Kidney glomerular epithelial cell (primary cell): ENCODE results near the gene OSBPL3.
"Not testable (repeated sequence)": the region's sequence is repeated elsewhere in the genome, so short reads cannot be mapped to it uniquely, and the experiment has no call there.

Experiments
- DNase-seq: peaks from one replicate; lab custom pipeline; 2025; lab: John Stamatoyannopoulos, UW

OSBPL3 gene

DNA sequence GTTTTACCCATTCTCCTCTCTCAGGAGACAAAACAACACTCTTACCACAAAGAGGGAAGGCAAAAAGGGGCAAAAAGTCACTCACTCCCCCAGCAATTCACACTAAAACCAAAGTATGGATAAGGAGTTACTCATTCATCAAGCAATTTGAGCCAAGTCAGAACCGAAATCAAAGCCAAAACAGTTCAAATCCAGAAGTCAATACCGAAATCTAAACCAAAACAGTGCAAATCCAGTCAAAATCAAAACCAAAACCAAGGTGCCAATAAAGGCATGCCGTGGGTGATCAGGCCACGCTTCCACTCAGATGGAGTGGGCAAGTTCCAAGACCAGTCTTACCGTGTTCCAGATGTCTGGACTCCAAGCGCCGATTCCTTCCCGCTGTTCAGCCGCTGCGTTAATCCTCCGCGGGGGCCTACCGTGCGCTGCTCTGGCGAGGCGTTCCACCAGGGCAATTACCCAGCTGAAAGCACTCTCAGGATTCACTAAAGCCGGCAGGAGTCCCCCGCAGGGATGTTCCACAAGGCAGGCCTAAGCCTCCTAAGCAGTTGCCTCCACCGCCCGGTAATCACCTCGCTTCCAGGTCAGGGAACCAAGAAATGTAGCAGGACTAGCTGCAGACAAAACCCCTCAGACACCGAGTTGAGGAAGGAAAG, 185.1 kb downstream of the OSBPL3 start:
- not testable (repeated sequence) for DNase-seq

DNA sequence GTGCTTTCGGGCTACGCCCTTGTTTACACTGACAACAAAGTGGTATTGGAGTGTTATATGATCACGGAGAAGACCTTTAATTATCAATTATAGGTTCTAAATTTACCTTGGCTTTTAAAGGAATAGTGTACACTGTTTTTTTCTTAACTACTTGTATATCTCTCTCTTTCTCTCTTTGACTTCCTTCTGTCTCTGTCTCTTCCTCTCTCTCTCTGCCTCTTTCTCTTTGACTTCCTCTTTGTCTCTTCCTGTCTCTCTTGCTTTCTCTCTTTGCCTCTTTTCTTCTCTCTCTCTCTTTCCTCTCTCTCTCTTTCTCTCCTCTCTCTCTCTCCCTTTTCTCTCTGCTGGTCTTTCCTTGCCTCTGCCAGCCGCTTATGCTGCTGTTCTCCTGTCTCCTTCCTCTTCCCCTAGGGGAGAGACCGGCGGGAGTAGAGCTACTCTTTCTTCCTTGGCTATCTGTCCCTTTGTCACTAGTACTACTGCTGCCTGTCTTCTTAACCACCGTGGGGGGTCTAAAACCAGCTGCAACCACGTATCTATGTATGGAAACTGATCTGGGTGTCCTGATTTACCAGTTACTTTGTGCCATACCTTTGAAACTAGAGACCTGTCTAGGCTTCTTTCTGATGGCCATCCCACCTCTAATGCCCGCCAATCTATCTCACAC, 185.9 kb downstream of the OSBPL3 start:
- DNase-seq: no peak

DNA sequence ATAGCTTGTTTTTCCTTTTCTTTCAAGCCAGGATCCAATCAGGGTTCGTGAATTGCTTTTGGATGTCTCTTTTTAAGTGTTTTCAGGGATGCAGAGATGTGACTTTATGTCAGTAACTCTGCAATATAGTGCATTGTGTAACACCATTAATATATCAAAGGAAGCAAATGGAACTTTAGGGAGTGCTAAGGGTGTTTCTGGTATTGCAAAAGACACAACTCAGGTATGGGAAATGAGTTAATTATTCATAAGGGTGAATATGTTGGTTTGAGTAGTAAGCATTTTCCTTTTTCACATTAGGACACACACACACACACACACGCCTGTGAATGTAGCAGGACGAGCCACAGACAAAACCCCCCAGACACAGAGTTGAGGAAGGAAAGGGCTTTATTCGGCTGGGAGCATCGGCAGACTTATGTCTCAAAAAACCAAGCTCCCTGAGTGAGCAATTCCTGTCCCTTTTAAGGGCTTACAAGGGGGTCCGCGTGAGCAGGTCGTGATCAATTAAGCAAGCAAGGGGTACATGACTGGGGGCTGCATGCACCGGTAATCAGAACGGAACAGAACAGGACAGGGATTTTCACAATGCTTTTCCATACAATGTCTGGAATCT, 190.9 kb downstream of the OSBPL3 start:
- DNase-seq: peak; percentile 4

DNA sequence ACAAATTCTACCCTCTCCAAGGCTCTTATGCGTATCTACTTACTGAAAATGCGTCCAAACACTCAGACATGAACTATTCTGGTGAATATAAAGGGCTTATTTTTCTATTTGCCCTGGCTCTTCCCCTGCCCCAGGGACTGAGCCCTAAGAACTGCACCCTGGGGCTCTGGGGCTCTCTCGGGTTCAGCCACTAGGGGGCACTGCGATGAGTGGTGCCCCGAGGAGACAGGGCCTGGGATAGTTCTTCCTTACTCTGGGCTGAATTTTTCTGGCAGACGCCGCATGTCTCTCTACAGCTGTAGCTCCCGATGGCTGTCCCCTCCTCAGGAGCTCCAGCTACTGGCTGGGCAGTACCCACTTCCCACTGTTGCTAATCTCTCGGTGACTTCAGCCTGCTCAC, 191.9 kb downstream of the OSBPL3 start:
- DNase-seq: no peak

DNA sequence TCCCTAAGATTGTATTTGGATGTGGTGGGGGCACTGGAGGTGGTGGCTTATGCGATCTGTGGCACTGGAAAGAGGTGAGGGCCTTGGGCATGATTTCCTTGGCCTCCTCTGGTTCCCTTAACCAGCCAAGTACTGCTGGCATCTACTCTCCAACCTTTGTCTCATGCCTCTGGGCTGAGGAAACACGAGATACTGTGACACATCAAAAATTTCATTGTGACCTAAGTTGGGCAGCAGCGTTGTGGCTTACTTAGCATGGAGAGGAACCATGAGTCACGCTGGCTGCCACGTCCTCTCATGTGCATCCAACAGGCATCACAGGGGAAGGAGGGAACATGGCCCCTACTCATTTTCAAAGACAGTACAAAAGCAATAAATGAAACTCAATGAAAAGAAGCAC, 193.0 kb downstream of the OSBPL3 start:
- DNase-seq: peak; percentile 77

DNA sequence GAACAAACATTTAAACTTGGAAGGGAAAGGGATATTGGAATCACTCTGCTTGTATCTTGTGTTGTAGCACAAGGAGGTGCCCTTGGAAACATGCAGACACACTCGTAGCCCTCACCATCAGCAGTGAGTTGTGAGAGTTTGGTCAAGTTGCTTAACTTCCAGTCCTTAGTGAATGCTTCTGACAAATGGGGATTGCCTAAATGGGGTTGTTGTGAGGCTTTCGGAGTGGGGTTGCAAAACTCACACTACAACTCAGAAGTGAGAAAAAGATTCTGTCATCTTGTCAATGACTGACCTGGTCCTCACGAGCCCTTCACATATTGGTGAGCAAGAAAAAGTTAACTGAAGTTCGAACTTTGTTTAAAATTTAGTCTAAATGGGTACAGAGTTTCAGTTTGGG, 193.7 kb downstream of the OSBPL3 start:
- no peak for DNase-seq

DNA sequence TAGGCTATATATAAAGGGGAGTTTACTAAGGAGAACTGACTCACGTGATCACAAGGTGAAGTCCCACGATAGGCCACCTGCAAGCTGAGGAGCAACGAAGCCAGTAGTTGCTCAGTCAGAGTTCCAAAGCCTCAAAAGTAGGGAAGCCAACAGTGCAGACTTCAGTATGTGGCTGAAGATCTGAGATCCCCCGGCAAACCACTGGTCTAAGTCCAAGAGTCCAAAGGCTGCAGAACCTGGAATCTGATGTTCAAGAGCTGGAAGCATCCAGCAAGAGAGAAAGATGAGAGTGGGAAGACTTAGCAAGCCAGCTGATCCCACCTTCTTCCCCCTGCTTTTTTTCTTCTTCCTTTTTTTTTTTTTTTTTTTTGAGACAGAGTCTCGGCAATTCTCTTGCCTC, 195.7 kb downstream of the OSBPL3 start:
- DNase-seq: no peak

DNA sequence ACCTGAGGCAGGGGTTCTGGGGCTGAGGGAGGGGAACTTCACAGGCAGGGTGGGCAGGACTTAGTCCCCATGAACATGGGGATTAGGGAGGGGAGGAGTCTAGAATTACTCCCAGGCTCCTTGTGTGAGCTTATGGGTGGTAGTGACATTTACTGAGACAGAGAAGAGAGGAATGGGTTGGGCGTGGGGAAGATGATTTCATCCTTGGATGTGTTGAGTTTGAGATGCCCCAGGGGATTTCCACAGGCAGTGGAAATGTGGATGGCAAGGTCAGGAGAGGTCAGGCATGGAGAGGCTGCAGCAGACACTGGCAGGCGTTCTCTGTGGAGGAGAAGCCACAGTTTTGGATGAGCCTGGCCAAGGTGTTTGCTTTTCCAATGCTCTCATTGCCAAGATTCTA, 196.3 kb downstream of the OSBPL3 start:
- peak; percentile 34 for DNase-seq

DNA sequence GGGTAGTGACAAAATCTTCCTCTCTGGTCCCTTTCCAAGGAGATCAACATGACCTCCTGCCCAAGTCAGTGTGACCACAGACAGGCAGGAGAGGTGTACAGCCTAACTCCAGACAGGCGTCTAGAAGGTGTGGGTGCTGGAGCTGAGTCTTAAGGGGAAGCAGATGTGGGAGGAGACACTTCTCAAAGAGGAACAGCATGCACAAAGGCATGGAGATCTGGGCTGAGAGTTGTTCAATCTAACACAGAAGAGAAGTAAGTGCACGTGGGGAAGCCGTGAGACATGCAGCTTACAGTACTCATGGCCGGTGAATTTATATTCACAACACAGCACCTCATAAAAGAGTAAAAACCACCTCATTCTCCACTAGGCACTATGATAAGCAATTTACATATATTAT, 198.9 kb downstream of the OSBPL3 start:
- no peak for DNase-seq

DNA sequence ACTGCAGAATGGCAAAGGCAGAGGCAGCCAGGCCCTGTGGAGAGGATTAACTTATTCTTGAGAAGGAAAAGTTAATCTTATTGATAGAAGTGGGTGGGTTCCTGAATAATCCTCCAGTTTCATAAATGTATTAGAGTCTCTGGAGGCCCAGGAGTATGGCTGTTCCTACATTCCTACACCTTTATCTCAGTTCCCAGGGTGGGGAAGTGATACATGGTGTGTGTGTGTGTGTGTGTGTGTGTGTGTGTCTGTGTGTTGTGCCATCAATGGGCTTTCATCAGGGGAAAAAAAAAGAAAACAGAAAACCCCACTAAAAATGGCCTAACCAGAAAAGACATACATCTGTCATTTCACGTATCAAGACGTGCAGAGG, 200.7 kb downstream of the OSBPL3 start:
- DNase-seq: no peak

DNA sequence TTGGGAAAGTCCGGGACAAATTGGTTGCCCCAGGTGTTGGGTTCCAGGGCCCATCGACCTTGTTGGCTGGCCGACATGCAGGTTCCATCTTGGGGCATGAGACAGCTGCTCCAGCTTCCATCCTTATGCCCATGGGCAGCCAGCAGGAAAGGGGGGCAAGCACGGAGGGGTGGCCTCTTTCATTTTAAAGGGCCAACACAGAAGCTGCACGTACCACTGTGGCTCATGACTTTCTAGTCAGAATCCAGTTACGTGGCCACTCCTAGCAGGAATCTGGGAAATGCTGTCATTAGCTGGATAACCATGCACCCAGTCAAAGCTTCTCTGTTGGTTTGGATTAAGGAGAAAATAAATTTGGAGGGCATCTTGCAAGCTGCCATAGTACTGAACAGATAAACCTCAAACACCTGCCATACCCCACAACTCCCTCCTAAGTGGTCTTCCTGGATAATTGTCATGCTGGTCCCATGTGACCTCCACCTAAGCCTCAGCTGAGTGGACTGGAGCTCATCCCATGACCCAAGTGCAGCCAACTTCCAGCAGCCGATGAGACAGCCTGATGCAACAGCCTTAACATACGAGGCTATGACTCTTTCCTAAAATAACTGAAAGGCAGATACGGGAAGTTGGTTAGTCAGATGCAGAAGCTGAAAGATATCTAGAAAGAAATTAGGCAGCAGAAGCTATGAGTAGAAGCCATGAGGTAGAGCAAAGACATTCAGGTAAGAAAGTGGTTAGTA, 201.3 kb downstream of the OSBPL3 start:
- DNase-seq: no peak

DNA sequence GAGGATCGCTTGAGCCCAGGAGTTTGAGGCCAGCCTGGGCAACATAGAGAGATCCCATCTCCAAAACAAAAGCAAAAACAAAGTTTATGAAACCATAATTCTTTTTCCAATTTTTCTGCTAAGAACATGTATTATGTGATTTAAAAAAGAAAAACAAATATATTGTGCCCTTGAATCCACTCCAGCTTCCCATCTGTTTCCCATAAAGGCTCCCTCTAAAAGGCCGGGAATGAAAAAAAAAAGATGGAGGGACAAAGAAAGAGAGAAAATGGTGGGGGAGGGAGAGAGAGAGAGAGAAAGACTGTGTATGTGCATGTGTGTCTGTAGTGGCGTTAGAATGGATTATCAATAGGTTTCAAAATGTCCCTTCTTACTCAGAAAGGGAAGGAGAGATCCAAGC, 202.2 kb downstream of the OSBPL3 start:
- DNase-seq: no peak

DNA sequence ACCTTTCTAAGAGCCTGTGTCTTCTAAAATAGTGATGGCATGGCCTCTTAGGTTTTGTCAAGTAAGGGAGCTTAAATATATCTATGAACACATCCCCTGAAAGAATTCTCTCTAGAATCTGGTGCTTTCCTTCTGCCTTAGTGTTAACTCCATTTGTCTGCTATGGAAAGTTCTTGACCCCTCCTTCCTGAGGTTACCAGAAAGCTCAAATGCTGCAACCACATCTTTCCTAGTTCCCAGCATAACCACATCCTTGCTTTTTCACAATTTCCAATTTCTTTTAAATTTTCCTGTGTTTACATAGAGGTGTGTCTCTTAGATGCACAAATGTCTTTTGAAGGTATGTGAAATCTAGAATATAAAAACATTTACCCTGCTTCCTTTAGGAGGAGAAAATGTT, 206.3 kb downstream of the OSBPL3 start:
- DNase-seq: no peak

DNA sequence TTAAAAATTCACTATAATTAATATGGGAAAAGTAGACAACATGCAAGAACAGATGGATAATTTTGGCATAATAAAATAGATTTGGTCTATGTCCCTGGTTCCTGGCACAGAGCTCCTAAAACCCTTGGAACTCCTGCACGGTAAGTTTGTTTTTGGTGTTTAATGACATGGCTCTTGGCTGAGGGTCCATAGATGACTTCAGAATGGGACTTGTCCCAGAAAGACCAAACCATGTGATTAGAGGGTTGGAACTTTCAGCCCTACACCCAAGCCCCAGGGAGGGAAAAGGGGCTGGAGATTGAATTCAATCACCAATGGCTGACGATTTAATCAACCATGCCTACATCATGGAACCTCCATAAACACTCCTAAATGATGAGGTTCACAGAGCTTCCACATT, 210.1 kb downstream of the OSBPL3 start:
- no peak for DNase-seq

DNA sequence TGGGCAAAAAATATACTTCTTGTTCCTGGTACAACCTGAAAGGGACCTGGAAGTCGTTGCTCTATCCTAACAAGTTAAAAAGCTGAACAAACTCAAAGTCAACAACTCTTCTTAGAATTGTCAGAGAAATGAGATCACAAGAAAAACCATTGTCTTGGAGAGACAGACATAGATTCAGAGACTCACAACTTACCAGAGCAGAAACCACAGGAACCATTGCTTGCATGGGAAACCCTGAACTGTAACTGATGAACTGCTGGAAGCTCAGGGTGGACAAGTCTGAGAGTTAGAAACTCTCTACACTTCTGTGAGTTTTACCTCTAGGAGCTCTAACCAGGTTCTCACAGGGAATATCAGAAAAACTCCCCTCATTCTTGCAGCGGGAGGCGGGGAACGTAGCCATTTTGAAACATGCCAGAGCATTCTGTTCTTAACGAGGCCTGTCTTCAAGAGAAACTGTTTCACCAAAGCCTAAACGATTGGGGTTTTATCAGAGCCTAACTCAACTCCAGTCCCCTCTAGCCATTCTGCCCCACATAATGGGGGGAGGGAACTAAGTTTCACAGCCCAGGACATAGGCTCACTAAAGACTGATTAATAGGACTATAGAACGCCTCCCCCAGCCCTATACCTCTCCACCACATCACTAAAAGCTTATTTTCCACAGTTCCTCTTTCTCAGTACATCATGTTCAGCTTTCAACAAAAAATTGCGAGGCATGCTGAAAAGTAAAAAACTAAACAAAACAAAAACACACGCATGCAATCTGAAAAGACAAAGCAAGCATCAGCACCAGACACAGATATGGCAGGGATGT, 210.8 kb downstream of the OSBPL3 start:
- DNase-seq: peak; percentile 26

DNA sequence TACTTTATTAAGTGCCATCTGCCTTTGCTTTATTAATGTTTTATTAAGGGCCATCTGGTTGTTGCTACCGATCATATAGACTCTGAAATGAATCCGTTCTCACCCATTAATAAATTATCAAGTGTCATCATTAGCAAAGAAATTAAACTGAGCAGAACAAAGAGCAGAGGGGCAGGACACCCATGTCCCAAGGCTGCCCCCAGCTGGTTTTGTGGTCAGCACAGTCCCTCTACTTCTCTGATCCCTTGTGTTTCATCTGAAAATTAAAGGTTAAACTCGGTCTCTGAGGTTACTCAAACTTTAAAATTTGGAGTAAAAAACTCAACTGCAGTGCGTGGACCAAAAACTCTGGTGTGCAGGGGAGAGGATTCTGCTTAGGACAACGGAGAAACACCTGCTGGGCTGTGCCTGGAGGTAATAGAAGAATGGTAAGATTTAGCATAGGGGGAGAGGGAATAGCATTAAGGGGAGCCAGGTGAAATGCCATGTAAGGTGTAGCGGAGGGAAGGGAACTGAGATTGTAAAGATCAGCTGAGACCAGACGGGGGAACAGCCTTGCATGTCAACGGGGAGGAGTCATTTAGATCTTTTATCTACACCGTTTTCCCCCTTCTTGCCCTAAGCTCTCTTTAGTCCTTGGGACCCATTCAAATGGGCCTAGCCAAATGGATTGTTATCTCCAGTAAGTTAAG, 212.0 kb downstream of the OSBPL3 start:
- DNase-seq: no peak

DNA sequence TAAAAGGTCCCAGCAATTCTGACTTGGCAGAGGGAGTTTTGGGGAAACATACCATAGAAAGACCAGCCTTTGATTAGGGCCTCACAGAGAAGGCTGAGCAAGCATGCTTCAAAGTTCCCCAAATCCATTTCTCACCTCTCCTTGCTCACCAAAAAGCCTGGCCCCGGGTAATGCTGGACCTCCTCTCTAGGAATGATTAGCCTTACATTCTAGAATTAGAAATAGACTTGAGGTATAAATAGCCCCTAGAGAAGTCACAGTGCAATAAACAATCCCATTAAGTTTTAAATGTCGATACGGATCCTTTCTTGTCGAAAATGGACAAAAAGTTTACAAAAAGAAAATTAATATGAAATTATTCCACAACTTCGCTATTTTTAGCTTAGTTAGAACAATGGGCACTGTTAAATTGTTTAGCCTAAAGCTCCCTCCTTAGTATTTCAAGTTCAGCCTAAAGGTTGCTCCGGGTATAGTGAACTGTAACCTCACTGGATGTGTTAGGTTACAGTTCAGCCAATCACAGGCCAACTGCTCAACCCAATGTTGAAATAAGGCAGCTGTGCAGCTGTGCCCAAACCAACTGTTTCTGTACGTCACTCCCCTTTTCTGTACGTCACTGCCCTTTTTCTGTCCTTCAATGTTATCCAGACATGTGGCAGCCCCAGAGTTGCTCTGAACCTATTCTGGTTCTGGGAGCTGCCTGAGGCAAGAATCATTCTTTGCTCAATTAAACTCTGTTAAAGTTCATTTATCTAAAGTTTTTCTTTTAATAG, 214.8 kb downstream of the OSBPL3 start:
- no peak for DNase-seq

DNA sequence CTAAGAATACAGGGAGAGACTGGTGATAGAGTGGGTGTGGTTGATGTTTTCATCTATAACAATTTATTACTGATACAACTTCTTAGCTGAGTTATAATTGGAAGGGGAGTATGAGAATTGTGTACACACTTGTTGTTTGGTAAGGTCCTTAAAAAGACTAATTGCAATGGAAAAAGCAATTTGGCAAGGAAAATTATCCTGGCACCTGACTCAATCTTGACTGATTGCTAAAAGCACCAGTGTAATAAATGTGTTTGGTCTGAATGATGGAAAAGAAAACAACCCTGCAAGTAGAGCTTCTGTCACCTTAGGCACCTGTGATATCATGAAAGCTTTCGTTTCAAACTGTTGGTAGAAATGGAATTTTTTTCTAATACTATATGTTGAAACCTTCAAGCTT, 216.0 kb downstream of the OSBPL3 start:
- no peak for DNase-seq

DNA sequence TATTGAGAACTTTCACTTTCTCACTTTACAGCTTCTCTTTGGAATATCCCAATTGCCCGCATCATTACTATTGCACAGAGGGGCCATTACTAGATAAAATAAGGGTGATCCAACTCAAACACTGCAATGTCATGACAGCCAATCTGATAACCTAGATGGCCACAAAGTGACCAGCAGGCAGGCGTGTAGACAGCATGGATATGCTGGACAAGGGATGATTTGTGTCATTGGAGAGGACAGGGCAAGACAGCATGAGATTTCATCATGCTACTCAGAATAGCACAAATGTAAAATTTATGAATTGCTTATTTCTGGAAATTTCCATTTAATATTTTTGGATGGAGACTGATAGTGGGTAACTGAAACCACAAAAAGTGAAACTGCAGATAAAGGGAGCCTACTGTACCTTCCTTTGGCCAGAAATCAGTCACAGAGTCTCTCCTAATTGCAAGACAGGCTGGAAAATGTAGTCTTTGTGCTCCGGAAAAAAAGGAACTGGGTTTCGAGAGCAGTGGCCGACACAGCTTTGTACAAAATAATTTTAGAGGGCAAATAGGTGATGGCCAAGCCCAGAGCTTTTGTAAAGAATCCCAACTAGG, 216.6 kb downstream of the OSBPL3 start:
- no peak for DNase-seq

DNA sequence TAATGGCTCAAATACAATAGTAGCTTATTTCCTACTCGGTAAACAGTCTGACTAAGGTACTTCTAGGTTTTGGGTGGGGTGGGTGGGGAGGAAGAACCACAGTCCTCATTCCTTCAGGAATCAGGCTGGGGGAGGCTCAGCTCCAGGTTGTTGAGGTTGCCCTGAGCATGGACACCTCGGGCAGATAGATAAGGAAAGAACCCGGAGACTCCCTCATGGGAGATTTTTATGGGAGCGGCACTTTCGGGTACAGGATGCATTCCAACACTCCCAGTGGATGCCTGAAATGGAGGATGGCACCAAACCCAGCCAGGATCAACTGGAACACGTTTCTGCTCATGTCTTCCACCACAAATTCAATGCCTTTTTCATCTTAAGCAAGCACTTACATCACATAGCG, 217.2 kb downstream of the OSBPL3 start:
- DNase-seq: no peak
